ENCODE results near the gene EPB41L1.

The EPB41L1 gene

DNA sequence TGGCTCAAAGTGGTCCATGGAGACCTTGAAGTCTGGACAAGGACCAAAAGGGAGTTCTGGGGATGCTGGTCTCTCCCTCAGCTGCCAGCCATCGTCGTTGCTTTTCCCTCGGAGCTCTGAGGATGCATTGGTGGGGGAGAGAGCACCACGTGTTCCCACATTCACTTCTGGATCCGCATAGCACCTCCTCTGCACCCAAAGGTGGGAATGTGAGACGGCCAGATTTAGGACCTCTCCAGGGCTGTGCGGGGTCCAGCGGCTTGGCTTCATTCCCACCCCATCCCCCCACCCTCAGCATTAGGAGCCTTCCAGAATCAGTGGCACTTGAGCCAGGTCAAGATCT, 1.1 kb downstream of the EPB41L1 start:
- no peak for DNase-seq (ENCODE audit: low read depth)

DNA sequence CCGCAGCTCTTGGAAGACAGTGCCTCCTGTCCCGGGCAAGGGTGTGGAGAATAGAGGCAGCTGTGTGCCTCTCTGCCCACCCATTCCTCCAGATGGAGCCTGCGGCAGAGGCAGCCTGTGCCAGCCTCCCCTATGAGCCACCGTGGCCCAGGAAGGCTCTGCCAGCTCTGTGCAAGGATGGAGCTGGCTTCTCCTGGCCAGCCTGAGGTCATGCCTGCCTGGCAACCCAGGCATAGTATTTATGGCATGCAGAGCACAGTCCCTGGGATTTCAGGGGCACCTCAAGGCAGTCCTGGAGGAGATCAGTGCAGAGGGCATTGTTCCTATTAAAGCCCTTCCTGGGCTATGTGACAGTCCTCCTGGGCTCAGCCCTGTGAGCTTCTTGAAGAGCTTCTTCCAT, 1.5 kb downstream of the EPB41L1 start:
- DNase-seq (ENCODE audit: low read depth) = no peak

DNA sequence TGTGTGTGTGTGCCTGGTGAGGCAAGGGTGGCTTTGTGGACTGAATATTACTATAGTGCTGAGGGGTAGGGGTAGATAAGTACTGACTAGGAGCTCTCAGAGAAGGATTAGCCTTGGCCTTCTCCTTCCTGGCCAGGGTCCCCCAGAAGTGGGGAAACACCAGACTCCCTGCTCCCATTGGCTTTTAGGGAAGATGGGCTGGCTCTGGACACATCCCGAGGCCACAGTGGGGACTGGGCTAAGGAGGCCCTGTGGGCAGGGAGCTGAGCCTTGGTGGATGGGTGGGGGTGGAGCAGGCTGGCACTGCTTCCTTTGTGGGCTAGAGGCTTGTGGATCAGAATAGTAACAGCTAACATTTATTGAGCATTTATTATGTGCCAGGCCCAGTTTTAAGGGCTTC, 3.1 kb downstream of the EPB41L1 start:
- no peak for DNase-seq (ENCODE audit: low read depth)

DNA sequence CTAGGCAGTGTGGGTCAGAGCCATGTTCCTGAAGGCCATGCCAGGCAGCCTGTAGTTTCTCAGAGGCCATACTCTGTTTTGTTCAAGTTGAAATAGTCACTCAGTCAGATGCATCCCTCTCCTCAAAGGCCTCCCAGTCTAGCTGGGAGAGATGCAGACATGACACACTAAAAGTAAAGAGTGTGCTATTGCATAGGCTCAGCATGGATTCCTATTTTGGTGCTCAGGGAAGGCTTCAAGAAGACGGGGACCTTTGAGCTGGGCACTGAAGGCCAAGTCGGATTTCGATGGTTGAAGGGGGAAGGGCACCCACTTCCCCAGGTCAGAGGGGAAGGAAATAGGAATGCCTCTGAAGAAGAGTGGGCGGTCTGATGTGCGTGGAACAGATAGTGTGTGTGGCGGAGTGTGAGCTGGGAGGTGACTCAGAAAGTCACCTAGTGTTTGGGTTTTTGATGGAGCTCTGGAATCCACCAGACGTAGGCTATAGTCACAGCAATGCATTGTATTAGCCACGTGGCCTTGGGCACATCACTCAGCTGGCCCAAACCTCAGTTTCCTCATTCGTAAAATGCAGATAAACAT, 3.7 kb downstream of the EPB41L1 start:
- DNase-seq (ENCODE audit: low read depth) = no peak

DNA sequence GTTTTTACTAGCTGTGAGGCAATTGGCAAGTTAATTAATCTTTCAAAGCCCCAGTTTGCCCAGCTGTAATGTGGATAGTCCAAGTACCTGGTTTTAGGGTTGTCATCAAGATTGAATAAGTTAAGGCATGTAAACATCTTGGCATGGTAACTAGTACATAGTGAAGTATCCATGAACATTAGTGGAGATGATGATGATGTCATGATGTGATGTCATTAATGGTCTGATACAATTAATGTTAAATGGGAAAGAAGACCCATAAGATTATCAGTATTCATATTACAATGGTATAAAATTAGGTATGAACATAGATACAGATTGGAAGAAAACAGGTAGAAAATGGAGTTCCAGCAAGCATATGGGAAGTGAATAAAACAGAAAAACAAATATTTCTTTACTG, 5.3 kb downstream of the EPB41L1 start:
- no peak for DNase-seq (ENCODE audit: low read depth)

DNA sequence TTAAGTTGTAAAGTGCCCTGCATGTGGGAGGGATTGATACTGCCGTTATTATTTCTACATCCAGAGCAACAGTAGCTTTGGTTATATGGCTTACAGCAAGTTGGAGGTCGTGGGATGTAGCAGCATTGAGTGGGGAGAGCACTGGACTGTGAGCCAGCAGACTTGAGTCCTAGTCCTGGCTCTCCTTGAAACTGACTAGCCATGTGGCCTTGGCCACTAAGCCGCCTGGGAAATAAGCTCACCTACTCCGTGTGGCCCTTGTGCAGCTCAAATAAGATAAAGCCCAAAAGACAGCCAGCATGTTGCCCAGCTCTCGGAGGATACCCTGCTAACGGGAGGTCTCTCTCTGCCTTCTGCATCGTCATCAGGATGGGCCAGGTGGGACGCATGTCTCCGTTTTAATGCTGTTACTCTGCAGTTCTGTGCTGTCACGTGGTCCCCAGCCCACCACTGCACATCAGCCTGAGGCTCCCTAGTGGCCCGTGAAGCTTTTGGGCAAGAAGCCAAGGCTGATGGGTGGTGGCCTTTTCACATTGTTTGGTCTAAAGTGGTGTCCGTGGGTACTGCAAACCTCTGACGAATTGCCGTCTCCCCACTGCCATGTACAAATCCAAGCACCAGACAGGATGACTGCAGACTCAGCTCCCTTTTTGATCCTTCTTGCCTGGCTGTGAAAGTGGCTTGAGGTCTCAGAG, 7.9 kb downstream of the EPB41L1 start:
- no peak for DNase-seq (ENCODE audit: low read depth)

DNA sequence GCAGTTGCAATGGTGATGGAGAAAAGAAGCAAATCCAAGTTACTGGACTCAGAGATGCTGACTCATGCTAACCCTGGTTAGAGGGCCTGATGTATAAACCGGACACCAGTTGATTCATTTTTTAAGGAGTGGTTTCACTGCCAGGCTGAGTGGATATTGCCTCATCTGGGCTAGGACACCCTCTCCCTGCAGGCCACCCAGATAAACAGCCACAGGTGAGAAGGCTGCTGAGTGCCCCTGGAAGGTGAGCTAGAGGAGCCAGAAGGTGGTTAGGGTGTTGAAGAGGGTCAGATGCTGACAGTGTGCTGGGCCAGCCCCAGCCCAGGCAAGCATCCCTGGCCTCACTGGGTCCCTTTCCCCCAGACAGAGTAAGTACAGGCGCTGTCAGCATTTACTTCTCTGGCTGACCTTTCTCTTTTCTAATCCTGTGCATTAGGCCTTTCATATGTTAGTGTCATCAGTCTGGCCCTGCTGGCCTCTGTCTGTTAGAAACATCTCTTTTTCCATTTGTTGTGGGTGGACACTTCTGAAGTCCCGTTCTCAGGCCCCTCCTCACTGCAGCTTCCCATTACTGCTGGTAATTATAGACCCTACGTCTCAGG, 13.5 kb downstream of the EPB41L1 start:
- DNase-seq (ENCODE audit: low read depth) = no peak

DNA sequence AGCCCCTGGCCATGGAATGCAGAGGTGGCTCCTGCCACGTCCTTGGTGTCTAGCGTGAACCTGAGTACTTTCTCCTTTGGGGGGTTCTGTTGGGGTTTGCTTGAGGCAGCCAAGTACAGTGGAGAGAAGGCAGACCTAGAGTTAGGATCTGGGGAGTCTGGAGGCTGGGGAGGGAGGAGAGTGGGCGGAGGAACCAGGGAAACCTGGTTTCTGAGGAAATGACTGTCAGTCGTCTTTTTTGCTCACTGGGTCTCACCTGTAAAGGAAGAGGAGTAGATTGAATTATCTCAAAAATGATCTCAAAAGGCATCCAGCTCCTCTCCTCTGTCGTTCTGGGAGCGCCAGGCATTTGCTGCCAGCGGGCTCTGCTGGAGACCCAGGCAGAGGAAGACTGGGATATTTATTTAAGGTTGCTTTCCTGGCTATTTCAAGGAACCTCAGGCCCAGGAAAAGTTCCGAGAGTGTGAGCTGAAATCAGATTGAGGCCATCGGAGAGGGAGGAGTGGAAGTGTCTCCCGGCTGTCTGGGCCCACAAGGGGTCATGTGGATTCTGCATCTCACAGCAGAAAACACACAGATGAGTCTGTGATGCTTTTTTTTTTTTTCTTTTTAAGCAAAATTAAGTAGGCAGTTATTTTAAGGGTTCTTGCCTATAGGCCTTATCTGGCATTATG, 16.1 kb downstream of the EPB41L1 start:
- DNase-seq (ENCODE audit: low read depth) = no peak

DNA sequence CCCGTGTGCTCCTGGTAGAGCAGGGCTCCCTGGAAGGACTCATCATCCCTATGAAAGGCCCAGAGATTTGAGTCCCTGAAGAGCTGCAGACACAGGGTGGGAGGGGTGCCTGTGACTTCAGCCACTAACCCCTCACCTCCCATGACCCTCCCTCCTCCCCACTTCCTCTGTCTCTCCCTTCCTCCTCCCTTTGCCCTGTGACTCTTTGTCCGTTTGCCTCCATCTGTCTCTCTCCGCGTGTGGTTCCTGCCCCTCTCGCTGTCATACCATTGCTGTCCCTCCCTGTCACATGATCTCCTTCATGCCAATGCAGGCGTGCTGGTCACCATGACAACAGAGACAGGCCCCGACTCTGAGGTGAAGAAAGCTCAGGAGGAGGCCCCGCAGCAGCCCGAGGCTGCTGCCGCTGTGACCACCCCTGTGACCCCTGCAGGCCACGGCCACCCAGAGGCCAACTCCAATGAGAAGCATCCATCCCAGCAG, 19.0 kb downstream of the EPB41L1 start:
- DNase-seq (ENCODE audit: low read depth) = no peak

DNA sequence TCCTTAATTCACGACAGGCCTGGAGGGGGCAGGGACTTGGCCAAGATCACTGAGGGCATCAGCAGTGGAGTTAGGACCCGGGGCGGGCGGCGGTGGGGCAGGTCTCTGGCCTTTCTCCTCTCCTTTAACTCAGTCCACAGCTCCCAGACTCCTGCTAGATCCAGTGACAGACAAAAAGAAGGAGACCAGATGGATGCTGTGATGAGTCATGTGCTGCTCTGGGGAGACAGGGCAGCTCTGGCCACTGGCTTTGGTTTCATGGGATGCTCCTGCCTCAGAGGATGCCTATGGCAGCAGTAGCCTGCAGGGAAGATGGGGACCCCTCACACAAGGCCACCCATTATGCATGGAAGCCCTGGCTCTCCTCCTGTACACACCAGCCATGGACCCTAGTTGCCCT, 20.5 kb downstream of the EPB41L1 start:
- DNase-seq (ENCODE audit: low read depth) = no peak

DNA sequence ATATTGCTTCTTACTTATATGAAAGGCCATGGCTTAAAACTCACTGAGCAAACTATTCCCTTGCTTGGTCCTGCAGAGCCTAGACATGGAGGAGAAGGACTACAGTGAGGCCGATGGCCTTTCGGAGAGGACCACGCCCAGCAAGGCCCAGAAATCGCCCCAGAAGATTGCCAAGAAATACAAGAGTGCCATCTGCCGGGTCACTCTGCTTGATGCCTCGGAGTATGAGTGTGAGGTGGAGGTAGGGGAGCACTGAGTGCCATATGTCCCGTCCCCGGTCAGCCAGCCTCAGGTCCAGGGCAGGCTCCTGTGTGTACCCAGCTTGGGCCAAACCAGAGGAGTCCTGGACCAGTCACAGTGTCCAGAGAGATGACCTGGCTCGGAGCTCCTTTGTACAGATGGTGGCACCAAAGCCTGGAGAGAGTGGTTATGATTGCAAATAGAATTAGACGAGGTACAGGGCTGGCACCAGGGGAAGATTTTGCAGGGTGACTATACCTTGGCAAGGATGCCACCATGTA, 21.0 kb downstream of the EPB41L1 start:
- no peak for DNase-seq (ENCODE audit: low read depth)

DNA sequence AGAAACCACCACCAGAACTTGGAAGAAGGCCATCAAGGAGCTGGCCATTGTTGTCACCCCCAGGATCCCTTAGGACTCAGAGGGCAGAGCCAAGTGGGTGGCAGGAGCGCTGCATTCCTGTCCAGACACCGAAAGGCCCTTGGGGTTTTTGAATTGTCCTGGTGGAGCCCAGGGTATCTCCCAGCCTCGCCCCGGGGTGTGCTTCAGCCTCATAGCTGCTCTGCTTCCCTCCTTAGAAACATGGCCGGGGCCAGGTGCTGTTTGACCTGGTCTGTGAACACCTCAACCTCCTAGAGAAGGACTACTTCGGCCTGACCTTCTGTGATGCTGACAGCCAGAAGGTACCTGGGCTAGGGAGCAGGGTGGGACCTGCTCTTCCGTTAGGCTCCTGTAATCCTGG, 23.2 kb downstream of the EPB41L1 start:
- no peak for DNase-seq (ENCODE audit: low read depth)

DNA sequence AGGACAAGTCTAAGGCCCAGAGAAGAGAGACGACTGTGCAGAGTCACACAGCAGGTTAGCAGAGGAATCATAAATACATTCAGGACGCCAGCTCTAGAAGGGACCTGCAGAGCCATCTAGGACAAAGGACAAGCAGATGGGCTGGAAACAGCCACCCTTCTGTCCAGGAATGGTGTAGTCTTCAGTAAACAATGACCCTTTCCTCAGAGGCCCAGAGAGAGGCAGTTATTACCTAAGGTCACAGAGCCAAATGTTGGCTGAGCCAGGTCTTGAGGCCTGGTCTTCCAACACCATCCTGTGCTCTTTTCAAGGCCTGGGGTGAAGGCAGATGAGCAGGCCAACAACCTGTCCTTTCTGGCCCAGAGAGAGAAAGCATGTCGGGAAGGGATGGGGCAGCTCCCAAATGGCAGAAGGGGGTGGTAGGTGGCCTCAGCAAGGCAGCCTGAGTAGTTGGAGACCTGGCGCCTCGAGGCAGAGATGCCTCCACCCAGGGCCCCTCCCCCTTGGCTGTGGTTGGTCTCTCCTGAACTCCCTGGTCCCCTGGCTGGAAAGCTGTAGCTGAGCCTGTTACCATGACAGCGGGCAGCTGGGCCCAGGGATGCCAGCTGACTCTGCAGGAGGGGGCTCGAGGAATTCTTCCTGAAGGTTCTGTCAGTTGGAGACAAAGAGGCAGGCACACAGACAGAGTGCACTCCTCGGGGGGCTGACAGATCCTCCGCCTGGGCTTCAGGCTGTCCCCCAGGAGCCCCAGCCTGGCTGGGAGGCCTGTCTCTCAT, 24.8 kb downstream of the EPB41L1 start:
- DNase-seq (ENCODE audit: low read depth) = no peak

DNA sequence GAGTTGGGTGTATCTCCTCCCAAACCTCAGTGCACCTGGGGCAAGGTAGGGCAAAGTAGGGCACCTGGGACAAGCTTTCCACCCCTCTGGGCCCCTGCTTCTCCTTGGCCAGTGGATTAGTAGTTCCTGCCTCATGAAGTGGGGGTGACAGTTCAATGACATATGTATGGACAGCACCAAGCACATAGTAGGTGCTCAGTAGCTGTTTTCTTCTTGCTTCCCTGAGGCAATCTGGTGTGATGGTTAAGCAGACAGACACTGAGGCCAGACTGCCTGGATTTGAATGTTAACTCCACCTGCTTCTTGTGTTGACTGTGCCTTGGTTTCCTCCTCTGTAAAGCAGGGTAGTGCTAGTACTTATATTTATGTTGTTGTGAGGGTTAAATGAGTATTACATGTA, 25.8 kb downstream of the EPB41L1 start:
- DNase-seq (ENCODE audit: low read depth) = no peak

DNA sequence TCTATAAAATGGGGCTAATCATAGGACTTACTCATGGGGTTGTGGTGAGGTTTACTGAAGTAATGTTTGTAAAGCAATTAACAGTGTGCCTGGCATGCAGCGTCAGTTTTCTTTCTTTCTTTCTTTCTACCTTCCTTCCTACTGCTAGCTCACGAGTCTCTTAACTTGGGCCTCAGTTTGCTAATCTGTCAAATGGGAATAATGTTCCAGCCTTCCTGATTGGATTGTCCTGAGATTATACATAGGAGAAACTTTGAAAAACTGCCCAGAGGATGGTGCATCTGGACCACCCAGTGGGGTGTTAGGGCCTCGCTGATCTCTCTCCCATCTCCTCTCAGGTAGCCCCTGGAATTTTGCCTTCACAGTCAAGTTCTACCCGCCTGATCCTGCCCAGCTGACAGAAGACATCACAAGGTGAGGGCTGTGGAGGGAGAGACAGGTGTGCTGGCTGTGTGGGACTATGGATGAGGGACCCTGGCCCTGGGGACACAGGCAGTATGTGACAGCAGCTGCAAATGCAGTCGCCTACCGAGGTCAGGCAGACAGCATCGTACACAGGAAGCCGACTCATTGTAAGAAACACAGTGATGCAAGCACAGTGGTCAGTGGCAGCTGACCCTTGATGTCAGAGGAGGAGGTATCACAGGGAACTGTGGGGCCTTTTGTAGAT, 27.5 kb downstream of the EPB41L1 start:
- DNase-seq (ENCODE audit: low read depth) = no peak

DNA sequence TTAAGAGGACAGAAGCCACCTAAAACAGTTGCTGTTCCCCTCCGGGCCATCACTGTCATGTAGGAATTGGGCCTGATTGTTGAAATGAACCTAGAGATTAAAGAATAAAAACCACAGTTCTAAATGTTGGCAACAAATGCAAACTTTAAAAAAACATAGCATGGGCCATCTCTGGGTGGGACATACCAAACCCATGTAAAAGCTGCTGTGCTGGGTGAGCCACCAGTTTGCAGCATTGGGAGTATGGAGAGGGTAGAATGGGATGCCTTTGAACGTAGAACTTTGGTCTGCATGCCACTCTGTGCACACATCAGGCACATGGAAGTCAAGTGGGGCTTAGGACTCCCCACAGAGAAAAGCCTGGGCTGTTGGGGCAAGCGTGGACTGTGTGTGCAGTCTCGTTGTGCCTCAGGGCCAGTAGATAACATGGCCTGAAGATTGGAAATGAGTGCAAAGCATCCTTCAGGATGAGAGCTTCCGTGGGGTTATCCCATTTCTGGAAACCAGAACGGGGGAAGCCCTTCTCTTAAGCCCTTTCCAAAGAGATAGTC, 28.1 kb downstream of the EPB41L1 start:
- DNase-seq (ENCODE audit: low read depth) = no peak

DNA sequence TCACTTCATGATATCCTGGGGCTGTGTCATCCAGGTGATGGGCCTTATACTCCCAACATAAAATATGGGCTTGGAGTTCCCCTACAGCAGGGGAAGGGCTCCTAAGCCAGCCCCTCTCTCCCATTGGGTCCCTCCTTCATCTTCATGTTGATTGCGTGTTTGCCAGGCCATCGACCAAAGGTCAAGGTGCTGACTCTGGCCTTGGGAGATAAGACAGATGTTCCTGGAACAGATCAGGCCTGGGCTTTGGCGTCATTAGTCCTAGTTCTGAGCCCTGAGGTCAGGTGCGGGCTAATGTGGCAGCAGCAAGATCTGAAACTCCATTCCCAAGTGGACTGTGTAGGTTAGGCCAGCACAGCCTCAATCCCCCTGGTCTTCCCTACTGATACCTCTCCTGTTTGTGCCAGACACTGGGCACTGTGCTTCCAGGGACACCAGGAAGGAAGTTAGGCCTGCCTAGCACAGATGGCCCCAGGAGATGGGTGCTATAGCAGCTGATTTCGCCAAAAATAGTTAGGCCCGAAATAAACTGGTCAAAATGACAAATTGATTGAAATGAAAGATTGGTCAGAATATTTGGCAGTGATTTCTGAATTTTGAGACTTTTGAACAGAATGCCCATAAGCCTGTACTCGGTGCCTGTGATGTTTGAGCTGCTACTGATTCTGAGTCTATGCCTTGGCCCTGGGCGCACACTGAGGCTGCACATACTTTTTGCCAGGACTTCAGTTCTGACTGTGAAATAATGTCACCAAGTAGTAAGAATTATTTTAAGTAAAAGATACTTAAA, 28.8 kb downstream of the EPB41L1 start:
- no peak for DNase-seq (ENCODE audit: low read depth)

DNA sequence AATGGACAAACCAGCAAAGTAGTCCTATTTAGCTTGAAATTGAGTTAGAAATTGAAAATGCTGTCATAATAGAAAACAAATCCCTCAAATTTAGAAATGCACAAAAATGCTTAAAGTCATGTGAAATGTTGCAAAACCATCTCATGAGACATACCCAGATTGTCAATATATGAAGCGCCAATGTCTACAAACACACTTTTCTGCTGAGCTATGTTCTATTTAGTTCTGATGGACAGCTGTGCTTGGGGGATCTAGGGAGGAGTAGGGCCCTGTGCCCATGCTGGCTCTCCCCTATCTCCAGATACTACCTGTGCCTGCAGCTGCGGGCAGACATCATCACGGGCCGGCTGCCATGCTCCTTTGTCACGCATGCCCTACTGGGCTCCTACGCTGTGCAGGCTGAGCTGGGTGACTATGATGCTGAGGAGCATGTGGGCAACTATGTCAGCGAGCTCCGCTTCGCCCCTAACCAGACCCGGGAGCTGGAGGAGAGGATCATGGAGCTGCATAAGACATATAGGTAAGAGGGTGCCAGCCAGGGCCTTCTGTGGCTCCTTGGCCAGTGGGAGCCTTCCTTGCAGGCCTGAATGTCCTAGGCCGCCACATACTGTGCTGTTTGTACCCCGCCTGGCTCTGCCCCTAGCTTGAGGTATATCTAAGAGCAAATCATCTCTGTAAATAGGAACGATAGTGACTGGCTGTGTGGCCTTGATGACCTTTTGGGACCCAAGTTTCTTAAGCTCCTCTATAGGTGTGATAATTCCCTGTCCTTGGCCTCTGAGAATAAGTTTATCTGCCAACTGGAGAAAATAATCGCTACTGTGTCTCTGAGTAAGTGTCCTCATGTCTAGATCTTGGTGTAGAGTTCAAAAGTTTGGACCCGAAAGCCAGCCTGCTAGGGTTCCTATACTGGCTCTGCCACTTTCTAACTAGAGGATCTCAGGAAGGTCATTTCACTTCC, 30.6 kb downstream of the EPB41L1 start:
- DNase-seq (ENCODE audit: low read depth) = no peak

DNA sequence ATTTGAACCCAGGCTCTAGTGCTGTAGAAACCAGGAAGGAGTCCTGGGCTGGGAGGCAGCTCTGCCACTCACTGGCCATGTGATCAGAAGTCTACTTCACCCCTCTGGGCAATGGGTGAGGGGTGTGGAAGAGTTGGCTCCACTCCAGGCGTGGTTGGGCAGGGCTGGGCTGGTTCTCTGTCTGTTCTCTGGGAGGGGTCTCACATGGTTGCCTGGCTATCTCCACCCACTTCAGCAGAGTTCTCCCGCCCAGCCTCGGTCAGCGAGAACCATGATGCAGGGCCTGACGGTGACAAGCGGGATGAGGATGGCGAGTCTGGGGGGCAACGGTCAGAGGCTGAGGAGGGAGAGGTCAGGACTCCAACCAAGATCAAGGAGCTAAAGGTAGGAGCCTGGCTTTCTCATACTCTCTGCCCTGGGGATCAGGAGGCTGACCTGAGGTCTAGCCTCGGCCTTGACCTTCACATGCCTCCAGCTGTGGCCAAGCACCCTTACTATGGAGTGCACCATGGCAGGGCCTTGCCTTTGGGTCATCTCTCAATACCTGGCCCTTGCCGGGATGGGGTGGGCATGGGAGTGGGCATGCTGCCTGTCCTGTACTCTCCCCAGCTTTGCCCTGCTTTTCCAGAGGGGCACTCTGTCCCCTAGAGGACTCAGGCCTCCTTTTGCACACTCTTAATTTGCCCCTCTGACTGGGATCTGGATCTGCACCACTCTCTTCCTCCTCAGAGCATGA, 39.6 kb downstream of the EPB41L1 start:
- no peak for DNase-seq (ENCODE audit: low read depth)
